Stimulated activated naive B cell treated with anti-CD40 and anti-IgM and Interleukin-4, amounts not matched to agents 10 μg/mL and 1 μg/mL and 100 μg/mL, for 72 hours (primary cell): ENCODE measurements around the gene SH2D3C.

ENCODE experiments used
- ATAC-seq, 2 donors: fragments of 150-1000 bp; cut with Tn5 transposase; replicated peaks; 2 replicates each; pipeline ENCODE4 v1.10.0; 2021; ENCODE audit warnings: moderate library complexity in 1 of 2
- DNase-seq: peaks from one replicate; pipeline ENCODE4 v3.0.0; 2021
- H3K27ac Mint-ChIP-seq: one replicate; pipeline ENCODE4 v1.8.0; 2022; ENCODE audit warnings: mild to moderate bottlenecking, mixed read lengths
- H3K27me3 Mint-ChIP-seq, 2 donors: one replicate each; pipeline ENCODE4 v1.8.0; 2022; ENCODE audit warnings: mixed read lengths in 2 of 2
- H3K36me3 Mint-ChIP-seq, 2 donors: one replicate each; pipeline ENCODE4 v1.8.0; 2022; ENCODE audit warnings: mixed read lengths in 2 of 2, mild to moderate bottlenecking in 1 of 2
- H3K4me1 Mint-ChIP-seq, 2 donors: one replicate each; pipeline ENCODE4 v1.8.0; 2022; ENCODE audit warnings: mixed read lengths in 2 of 2, mild to moderate bottlenecking in 1 of 2
- H3K4me3 Mint-ChIP-seq, 2 donors: one replicate each; pipeline ENCODE4 v1.8.0; 2022; ENCODE audit warnings: mild to moderate bottlenecking in 2 of 2, mixed read lengths in 2 of 2, moderate library complexity in 1 of 2
- H3K9me3 Mint-ChIP-seq, 2 donors: one replicate each; pipeline ENCODE4 v1.8.0; 2022; ENCODE audit warnings: mixed read lengths in 2 of 2, mild to moderate bottlenecking in 1 of 2

The SH2D3C gene

GRCh38 chr9:127812011-127812410 lies 33.5 kb upstream of the SH2D3C start:
- Mint-ChIP-seq H3K4me1 (peaks cover 5 to 9% of the 10 kb centered on the region in 2 donors), H3K36me3 (peaks cover 37 to 54% of the 10 kb centered on the region in 2 donors), H3K4me3 (no peak overlapping the region), H3K27me3 (no peaks in the 10 kb centered on the region), H3K9me3 (no peaks in the 10 kb centered on the region), H3K27ac (no peak overlapping the region)
- DNase-seq: no peak
- ATAC-seq: no peak

- Mint-ChIP-seq H3K36me3 (peaks cover 45 to 56% of the 10 kb centered on the region in 2 donors), H3K27me3 (no peaks in the 10 kb centered on the region), H3K4me3 (no peak overlapping the region), H3K27ac (no peak overlapping the region), H3K4me1 (peaks cover 9 to 14% of the 10 kb centered on the region in 2 donors), H3K9me3 (no peaks in the 10 kb centered on the region)
- ATAC-seq (no peak), DNase-seq (no peak)
These were observed 32.1 kb upstream of the SH2D3C start for GRCh38 chr9:127810378-127811187.

GRCh38 chr9:127809540-127810377 lies 31.3 kb upstream of the SH2D3C start:
- Mint-ChIP-seq H3K4me3 (no peak overlapping the region), H3K36me3 (peaks cover 42 to 55% of the 10 kb centered on the region in 2 donors), H3K9me3 (no peaks in the 10 kb centered on the region), H3K4me1 (peaks cover 9 to 14% of the 10 kb centered on the region in 2 donors), H3K27me3 (no peaks in the 10 kb centered on the region), H3K27ac (no peak overlapping the region)
- DNase-seq (no peak), ATAC-seq (no peak)

DNA sequence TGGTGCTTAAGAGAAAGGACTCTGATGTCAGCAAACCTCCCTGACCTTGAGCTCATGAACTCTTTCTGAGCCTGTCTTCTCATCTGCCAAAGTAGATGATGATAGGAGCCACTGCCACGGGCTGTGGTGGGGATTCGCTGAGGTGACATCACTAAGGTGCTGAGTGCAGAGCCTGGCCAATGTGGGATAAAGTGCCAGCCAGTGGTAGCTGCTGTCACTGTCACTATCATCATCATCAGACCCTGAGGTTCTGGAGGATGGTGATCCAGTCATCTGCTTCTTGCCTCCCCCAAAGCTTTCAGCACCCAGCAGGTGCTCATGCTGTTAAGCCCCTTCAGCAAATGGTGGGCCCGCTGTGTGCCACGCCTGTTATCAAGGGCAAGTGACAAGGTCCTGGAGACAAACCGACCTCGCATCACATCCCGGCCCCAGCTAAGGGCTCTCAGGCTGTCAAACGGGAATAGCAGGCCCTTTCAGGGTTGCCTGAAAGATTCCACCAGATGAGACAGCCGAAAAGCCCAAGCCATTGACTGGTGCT lies 30.6 kb upstream of the SH2D3C start:
- Mint-ChIP-seq H3K27ac (peak overlapping the region; percentile 47), H3K4me1 (peaks cover 9 to 20% of the 10 kb centered on the region in 2 donors), H3K36me3 (peaks cover 38 to 49% of the 10 kb centered on the region in 2 donors), H3K9me3 (no peaks in the 10 kb centered on the region), H3K4me3 (no peak overlapping the region), H3K27me3 (no peaks in the 10 kb centered on the region)
- DNase-seq (no peak), ATAC-seq (no peak)

GRCh38 chr9:127808347-127809001 lies 30.0 kb upstream of the SH2D3C start:
- no peak for DNase-seq
- Mint-ChIP-seq H3K27ac (peak overlapping the region; percentile 47), H3K27me3 (no peaks in the 10 kb centered on the region), H3K36me3 (peaks cover 37 to 45% of the 10 kb centered on the region in 2 donors), H3K4me3 (no peak overlapping the region), H3K4me1 (peaks cover 13 to 26% of the 10 kb centered on the region in 2 donors), H3K9me3 (no peaks in the 10 kb centered on the region)
- ATAC-seq: no peak

DNA sequence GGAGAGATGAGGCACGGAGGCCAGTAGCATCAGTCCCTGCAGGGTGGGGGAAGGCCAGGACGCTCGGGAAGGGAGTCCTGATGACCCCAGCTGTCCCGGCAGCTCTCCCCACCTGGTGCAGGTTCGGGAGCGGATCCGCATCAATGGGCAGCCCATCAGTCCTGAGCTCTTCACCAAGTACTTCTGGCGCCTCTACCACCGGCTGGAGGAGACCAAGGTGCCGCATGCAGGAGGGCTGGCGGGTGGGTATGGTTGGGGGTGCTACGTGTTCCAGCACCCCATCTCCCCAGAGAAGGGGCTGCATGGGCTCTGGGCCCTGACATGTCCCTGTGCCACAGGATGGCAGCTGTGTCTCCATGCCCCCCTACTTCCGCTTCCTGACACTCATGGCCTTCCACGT lies 28.4 kb upstream of the SH2D3C start:
- H3K4me1 Mint-ChIP-seq: peaks cover 16 to 42% of the 10 kb centered on the region in 2 donors
- H3K9me3 Mint-ChIP-seq: no peaks in the 10 kb centered on the region
- ATAC-seq (no peak), DNase-seq (no peak)
- peak overlapping the region; percentile 33 for H3K27ac Mint-ChIP-seq
- no peaks in the 10 kb centered on the region for H3K27me3 Mint-ChIP-seq
- no peak overlapping the region for H3K4me3 Mint-ChIP-seq
- peaks cover 34 to 43% of the 10 kb centered on the region in 2 donors for H3K36me3 Mint-ChIP-seq

DNA sequence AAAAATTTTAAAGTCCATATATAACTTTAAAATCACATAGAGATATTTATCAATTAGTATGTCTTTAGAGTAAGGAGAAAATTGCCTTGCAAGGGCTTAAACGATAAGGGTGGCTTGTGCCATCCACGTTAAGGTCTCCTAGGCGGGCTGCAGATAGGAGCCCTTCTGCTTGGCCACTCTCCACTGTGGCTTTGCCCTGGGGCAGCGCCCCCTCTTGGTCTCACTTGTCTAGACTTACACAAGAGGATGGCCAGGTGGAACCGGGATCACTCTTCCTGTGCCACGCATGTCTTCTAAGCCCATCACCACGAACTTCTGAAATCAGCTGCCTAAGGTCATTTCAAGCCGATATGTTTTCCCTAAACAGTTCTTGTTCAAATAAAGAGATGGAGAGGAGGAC lies 27.2 kb upstream of the SH2D3C start:
- Mint-ChIP-seq H3K27ac (no peak overlapping the region), H3K36me3 (peaks cover 31 to 40% of the 10 kb centered on the region in 2 donors), H3K27me3 (no peaks in the 10 kb centered on the region), H3K9me3 (no peaks in the 10 kb centered on the region), H3K4me1 (peaks cover 18 to 50% of the 10 kb centered on the region in 2 donors), H3K4me3 (no peak overlapping the region)
- no peak for ATAC-seq
- no peak for DNase-seq

- Mint-ChIP-seq H3K36me3 (peaks cover 18 to 27% of the 10 kb centered on the region in 2 donors), H3K4me3 (peak overlapping the region; percentile 97 to 99), H3K4me1 (peaks cover 18 to 50% of the 10 kb centered on the region in 2 donors), H3K27ac (peak overlapping the region; percentile 99), H3K9me3 (no peaks in the 10 kb centered on the region), H3K27me3 (no peaks in the 10 kb centered on the region)
- DNase-seq (no peak), ATAC-seq (peak; percentile 12 to 21)
These were observed 25.3 kb upstream of the SH2D3C start for GRCh38 chr9:127803507-127804352.

GRCh38 chr9:127802576-127803443 lies 24.3 kb upstream of the SH2D3C start, which contains the start of gene FPGS:
TSS of gene FPGS (plus strand) at chr9:127802882. CDS start at chr9:127802925, 43 bp downstream.
- peaks cover 19 to 57% of the 10 kb centered on the region in 2 donors for H3K4me1 Mint-ChIP-seq
- H3K36me3 Mint-ChIP-seq: peaks cover 17 to 21% of the 10 kb centered on the region in 2 donors
- H3K27me3 Mint-ChIP-seq: no peaks in the 10 kb centered on the region
- DNase-seq (peak; percentile 85), ATAC-seq (peak; percentile 89 to 90)
- H3K4me3 Mint-ChIP-seq: peak within 1 kb of the TSS; percentile 97 to 99
- no peaks in the 10 kb centered on the region for H3K9me3 Mint-ChIP-seq
- peak within 1 kb of the TSS; percentile 99 for H3K27ac Mint-ChIP-seq

DNA sequence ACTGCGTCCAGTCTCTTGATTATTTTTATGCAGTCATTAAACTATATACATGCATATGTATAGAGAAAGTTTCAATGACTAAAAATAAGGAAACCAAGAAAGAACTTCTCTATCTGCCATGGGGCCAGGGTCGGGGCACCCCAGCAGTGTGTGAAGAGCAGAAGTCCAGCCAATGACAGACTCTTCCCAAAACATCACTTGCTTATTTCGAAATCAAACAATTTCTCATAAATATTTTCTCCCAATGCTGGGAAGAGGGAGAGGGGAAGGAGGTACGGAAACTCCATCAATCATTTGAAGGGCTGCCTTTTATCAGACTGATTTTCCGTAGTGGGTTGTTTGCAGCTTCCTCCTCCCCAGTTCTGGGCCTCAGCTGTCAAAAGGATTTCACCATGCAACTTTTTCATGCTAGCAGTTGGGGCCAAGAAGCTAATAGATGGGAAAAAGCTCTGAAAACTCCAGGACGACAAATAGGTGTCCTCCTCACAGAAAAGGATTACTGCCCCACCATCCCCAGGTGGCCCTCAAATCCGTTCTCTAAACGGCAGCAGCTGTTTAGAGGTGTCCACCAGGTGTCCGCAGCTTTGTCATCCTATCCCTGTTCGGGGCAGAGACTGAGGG lies 23.6 kb upstream of the SH2D3C start:
- no peak for DNase-seq

DNA sequence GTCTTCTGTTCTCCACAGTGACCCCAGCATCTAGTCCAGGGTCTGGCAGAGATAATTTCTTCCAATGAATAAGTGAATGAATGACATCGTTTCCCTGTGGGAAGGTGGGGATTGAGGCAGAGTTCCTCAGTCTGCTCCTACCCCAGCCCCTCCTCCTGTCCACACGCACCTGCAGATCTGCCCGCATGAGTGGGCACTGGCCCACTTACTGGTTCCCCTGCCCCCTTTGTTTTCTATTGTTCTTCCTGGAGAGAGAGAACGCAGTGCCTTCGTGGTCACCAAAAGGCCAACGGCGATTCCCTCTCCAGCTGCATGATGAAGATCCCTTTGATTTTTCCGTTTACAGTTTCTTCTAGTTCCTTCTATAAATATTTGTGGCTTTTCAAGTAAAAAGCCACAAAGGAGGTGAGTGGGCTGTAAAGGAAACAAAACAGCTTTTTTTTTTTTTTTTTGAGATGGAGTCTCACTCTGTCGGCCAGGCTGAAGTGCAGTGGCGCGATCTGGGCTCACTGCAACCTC lies 18.4 kb upstream of the SH2D3C start:
- peak overlapping the region; percentile 74 to 82 for H3K4me3 Mint-ChIP-seq
- H3K4me1 Mint-ChIP-seq: peaks cover 29 to 54% of the 10 kb centered on the region in 2 donors
- DNase-seq (no peak), ATAC-seq (peak; percentile 60 to 61)
- peaks cover 4% of the 10 kb centered on the region in 2 donors for H3K36me3 Mint-ChIP-seq
- H3K27me3 Mint-ChIP-seq: no peaks in the 10 kb centered on the region
- H3K9me3 Mint-ChIP-seq: no peaks in the 10 kb centered on the region
- H3K27ac Mint-ChIP-seq: peak overlapping the region; percentile 94

More for the DNA sequence above, 23.6 kb upstream of the SH2D3C start:
- no peaks in the 10 kb centered on the region for H3K27me3 Mint-ChIP-seq
- H3K4me3 Mint-ChIP-seq: peak overlapping the region; percentile 97 to 99
- H3K36me3 Mint-ChIP-seq: peaks cover 12 to 13% of the 10 kb centered on the region in 2 donors
- H3K9me3 Mint-ChIP-seq: no peaks in the 10 kb centered on the region
- peaks cover 20 to 57% of the 10 kb centered on the region in 2 donors for H3K4me1 Mint-ChIP-seq
- H3K27ac Mint-ChIP-seq: peak overlapping the region; percentile 95
- peak; percentile 0 to 1 for ATAC-seq
